ENCODE data around the gene CLEC2B. TPM values are rescaled to one million over a fixed set of nuclear protein-coding genes. Genes with fewer than 3 reads are reported as not detected.
A peak's percentile ranks its signal among the peaks of the same experiment; 100 is the strongest.

The CLEC2B gene
- total RNA-seq, 1 donor from 2014 or later, result not detected

GRCh38 chr12:9813821-9814798, 55.0 kb downstream of the CLEC2B start:
- TF ChIP-seq CTCF (IDR thresholded peaks at IDR 0.05; ENCODE audit: unreplicated experiment), result peak; percentile 83
- no peak overlapping the region for H3K27ac Mint-ChIP-seq (ENCODE audit: unreplicated experiment)
- H3K27me3 Mint-ChIP-seq (ENCODE audit: unreplicated experiment), result peaks cover 4% of the 10 kb centered on the region
- no peak overlapping the region for H3K4me3 Mint-ChIP-seq (ENCODE audit: unreplicated experiment)
- no peaks in the 10 kb centered on the region for H3K36me3 Mint-ChIP-seq (ENCODE audit: low read depth, unreplicated experiment)
- peak; percentile 85 for DNase-seq (ENCODE audit: low spot score)
- H3K4me1 Mint-ChIP-seq (ENCODE audit: unreplicated experiment), result peaks cover 5% of the 10 kb centered on the region
- H3K9me3 Mint-ChIP-seq (ENCODE audit: unreplicated experiment), result no peaks in the 10 kb centered on the region

GRCh38 chr12:9811621-9812020, 57.5 kb downstream of the CLEC2B start:
- H3K27me3 Mint-ChIP-seq (ENCODE audit: unreplicated experiment), result peaks cover 4% of the 10 kb centered on the region

GRCh38 chr12:9810671-9811070, 58.5 kb downstream of the CLEC2B start:
- peaks cover 3% of the 10 kb centered on the region for H3K4me1 Mint-ChIP-seq (ENCODE audit: unreplicated experiment)
- H3K27ac Mint-ChIP-seq (ENCODE audit: unreplicated experiment), result no peak overlapping the region
- H3K27me3 Mint-ChIP-seq (ENCODE audit: unreplicated experiment), result peaks cover 4% of the 10 kb centered on the region
- H3K4me3 Mint-ChIP-seq (ENCODE audit: unreplicated experiment), result no peak overlapping the region
- TF ChIP-seq CTCF (IDR thresholded peaks at IDR 0.05; ENCODE audit: unreplicated experiment), result no peak
- no peaks in the 10 kb centered on the region for H3K9me3 Mint-ChIP-seq (ENCODE audit: unreplicated experiment)
- no peak for DNase-seq (ENCODE audit: low spot score)
- no peaks in the 10 kb centered on the region for H3K36me3 Mint-ChIP-seq (ENCODE audit: low read depth, unreplicated experiment)

More at GRCh38 chr12:9811621-9812020, 57.5 kb downstream of the CLEC2B start:
- Mint-ChIP-seq H3K36me3 (ENCODE audit: low read depth, unreplicated experiment) (no peaks in the 10 kb centered on the region), H3K4me1 (ENCODE audit: unreplicated experiment) (peaks cover 3% of the 10 kb centered on the region), H3K27ac (ENCODE audit: unreplicated experiment) (no peak overlapping the region), H3K4me3 (ENCODE audit: unreplicated experiment) (no peak overlapping the region), H3K9me3 (ENCODE audit: unreplicated experiment) (no peaks in the 10 kb centered on the region)
- no peak for TF ChIP-seq CTCF (IDR thresholded peaks at IDR 0.05; ENCODE audit: unreplicated experiment)
- no peak for DNase-seq (ENCODE audit: low spot score)

GRCh38 chr12:9809866-9810265, 59.3 kb downstream of the CLEC2B start:
- no peak overlapping the region for H3K4me3 Mint-ChIP-seq (ENCODE audit: unreplicated experiment)
- H3K27me3 Mint-ChIP-seq (ENCODE audit: unreplicated experiment), result peaks cover 4% of the 10 kb centered on the region
- DNase-seq (ENCODE audit: low spot score), result no peak
- peaks cover 3% of the 10 kb centered on the region for H3K4me1 Mint-ChIP-seq (ENCODE audit: unreplicated experiment)
- no peak overlapping the region for H3K27ac Mint-ChIP-seq (ENCODE audit: unreplicated experiment)
- no peaks in the 10 kb centered on the region for H3K9me3 Mint-ChIP-seq (ENCODE audit: unreplicated experiment)
- no peaks in the 10 kb centered on the region for H3K36me3 Mint-ChIP-seq (ENCODE audit: low read depth, unreplicated experiment)
- TF ChIP-seq CTCF (IDR thresholded peaks at IDR 0.05; ENCODE audit: unreplicated experiment), result no peak

- no peak for TF ChIP-seq CTCF (IDR thresholded peaks at IDR 0.05; ENCODE audit: unreplicated experiment)
- Mint-ChIP-seq H3K36me3 (ENCODE audit: low read depth, unreplicated experiment) (no peaks in the 10 kb centered on the region), H3K27ac (ENCODE audit: unreplicated experiment) (no peak overlapping the region), H3K27me3 (ENCODE audit: unreplicated experiment) (peaks cover 4% of the 10 kb centered on the region), H3K4me3 (ENCODE audit: unreplicated experiment) (no peak overlapping the region), H3K4me1 (ENCODE audit: unreplicated experiment) (peaks cover 3% of the 10 kb centered on the region), H3K9me3 (ENCODE audit: unreplicated experiment) (no peaks in the 10 kb centered on the region)
- DNase-seq (ENCODE audit: low spot score), result no peak
Measured at GRCh38 chr12:9809338-9809737, 59.8 kb downstream of the CLEC2B start.
